T-helper 2 cell treated with Interferon-gamma antibody and Interleukin-4, amounts not matched to agents 100 ng/mL and 5 ng/mL, for 36 hours (primary cell): Measurements from ENCODE around the gene XYLT1. TPM values are rescaled to one million over a fixed set of nuclear protein-coding genes. Genes with fewer than 3 reads are reported as not detected.

Experiments
- intact Hi-C: fragments of 100-400 bp; cut with micrococcal nuclease; formaldehyde crosslinking; loops from one replicate; pipeline ENCODE4 v1.15.1; 2023
- total RNA-seq: library from RNA; stranded (reverse); gene quantifications from 2 replicates; pipeline ENCODE4 v1.2.3, GENCODE V29; 2022

The XYLT1 gene
- total RNA-seq, 1 donor from 2014 or later: 47.7 TPM

GRCh38 chr16:17362946-17363345 lies 107.8 kb downstream of the XYLT1 start:
- intact Hi-C loops: loop anchor here (5.0 kb wide), 1 partner anchor 104 kb away; no protein-coding TSS in a partner anchor

- intact Hi-C loops: loop anchor here (5.0 kb wide), 1 partner anchor 105 kb away; no protein-coding TSS in a partner anchor
Measured at GRCh38 chr16:17362183-17362582, 108.6 kb downstream of the XYLT1 start.

- intact Hi-C loops: loop anchor here (5.0 kb wide), 1 partner anchor 107 kb away; no protein-coding TSS in a partner anchor
Measured at GRCh38 chr16:17360693-17361122, 110.1 kb downstream of the XYLT1 start.

GRCh38 chr16:17359788-17360390 lies 110.9 kb downstream of the XYLT1 start:
- intact Hi-C loops: loop anchor here (5.0 kb wide), 1 partner anchor 107 kb away; no protein-coding TSS in a partner anchor

- intact Hi-C loops: no loop called here
Measured at GRCh38 chr16:17358846-17359245, 111.9 kb downstream of the XYLT1 start.

GRCh38 chr16:17358355-17358754 lies 112.4 kb downstream of the XYLT1 start:
- intact Hi-C loops: no loop called here

GRCh38 chr16:17357307-17358062 lies 113.3 kb downstream of the XYLT1 start:
- intact Hi-C loops: no loop called here

- intact Hi-C loops: no loop called here
Measured at GRCh38 chr16:17356243-17356933, 114.4 kb downstream of the XYLT1 start.

GRCh38 chr16:17354685-17355084 lies 116.1 kb downstream of the XYLT1 start:
- intact Hi-C loops: no loop called here

GRCh38 chr16:17354141-17354601 lies 116.6 kb downstream of the XYLT1 start:
- intact Hi-C loops: no loop called here

GRCh38 chr16:17353561-17353960 lies 117.2 kb downstream of the XYLT1 start:
- intact Hi-C loops: no loop called here

- intact Hi-C loops: no loop called here
Measured at GRCh38 chr16:17351441-17352035, 119.2 kb downstream of the XYLT1 start.

GRCh38 chr16:17350207-17350606 lies 120.6 kb downstream of the XYLT1 start:
- intact Hi-C loops: no loop called here

- intact Hi-C loops: loop anchor here (5.0 kb wide), 1 partner anchor 98 kb away; no protein-coding TSS in a partner anchor
Measured at GRCh38 chr16:17348826-17349225, 121.9 kb downstream of the XYLT1 start.

- intact Hi-C loops: loop anchor here (5.0 kb wide), 1 partner anchor 99 kb away; no protein-coding TSS in a partner anchor
Measured at GRCh38 chr16:17348042-17348783, 122.5 kb downstream of the XYLT1 start.

GRCh38 chr16:17347624-17348023 lies 123.1 kb downstream of the XYLT1 start:
- intact Hi-C loops: loop anchor here (5.0 kb wide), 1 partner anchor 100 kb away; no protein-coding TSS in a partner anchor

- intact Hi-C loops: loop anchor here (1.0 to 5.0 kb wide), 2 partner anchors 22 to 100 kb away; no protein-coding TSS in a partner anchor
Measured at GRCh38 chr16:17346621-17347569, 123.9 kb downstream of the XYLT1 start.

- intact Hi-C loops: loop anchor here (5.0 kb wide), 1 partner anchor 102 kb away; no protein-coding TSS in a partner anchor
Measured at GRCh38 chr16:17345043-17345442, 125.7 kb downstream of the XYLT1 start.

- intact Hi-C loops: loop anchor here (1.0 to 5.0 kb wide), 5 partner anchors 21 to 131 kb away; no protein-coding TSS in a partner anchor
Measured at GRCh38 chr16:17343728-17344127, 127.0 kb downstream of the XYLT1 start.
